ENCODE results near the gene DGCR2.
"Not testable (repeated sequence)": the region's sequence is repeated elsewhere in the genome, so short reads cannot be mapped to it uniquely, and the experiment has no call there.

DGCR2 gene

GRCh38 chr22:18992543-18993198 lies 129.5 kb downstream of the DGCR2 start:
- Histone ChIP-seq H3K9me3 (ENCODE audit: insufficient read depth, low read depth, low read length) (no peaks in the 10 kb centered on the region), H3K27ac (ENCODE audit: low read depth, low read length) (no peak overlapping the region), H3K4me3 (ENCODE audit: low read length) (no peak overlapping the region), H3K36me3 (ENCODE audit: insufficient read depth, low read length) (no peaks in the 10 kb centered on the region), H3K4me1 (ENCODE audit: insufficient read depth, low read length) (no peaks in the 10 kb centered on the region; the same call in 1 of the 2 replicates), H3K27me3 (ENCODE audit: insufficient read depth, low read length) (no peaks in the 10 kb centered on the region), H3K9ac (ENCODE audit: low read depth, low read length) (no peak overlapping the region)
- WGBS = 96% methylated on average over 10 of the region's 10 CpGs

GRCh38 chr22:18991821-18992442 lies 130.3 kb downstream of the DGCR2 start:
- no peak overlapping the region for H3K4me3 ChIP-seq (ENCODE audit: low read length)
- WGBS = 97% methylated on average over 33 of the region's 33 CpGs

GRCh38 chr22:18991138-18991432 lies 131.1 kb downstream of the DGCR2 start:
- Histone ChIP-seq H3K27me3 (ENCODE audit: insufficient read depth, low read length) (no peaks in the 10 kb centered on the region), H3K4me3 (ENCODE audit: low read length) (no peak overlapping the region), H3K4me1 (ENCODE audit: insufficient read depth, low read length) (no peaks in the 10 kb centered on the region; the same call in 1 of the 2 replicates), H3K36me3 (ENCODE audit: insufficient read depth, low read length) (no peaks in the 10 kb centered on the region), H3K27ac (ENCODE audit: low read depth, low read length) (no peak overlapping the region), H3K9ac (ENCODE audit: low read depth, low read length) (no peak overlapping the region), H3K9me3 (ENCODE audit: insufficient read depth, low read depth, low read length) (no peaks in the 10 kb centered on the region)
- WGBS = 95% methylated on average over 7 of the region's 7 CpGs

More at GRCh38 chr22:18991821-18992442, 130.3 kb downstream of the DGCR2 start:
- H3K27ac ChIP-seq (ENCODE audit: low read depth, low read length) = no peak overlapping the region
- H3K27me3 ChIP-seq (ENCODE audit: insufficient read depth, low read length) = no peaks in the 10 kb centered on the region
- H3K4me1 ChIP-seq (ENCODE audit: insufficient read depth, low read length) = no peaks in the 10 kb centered on the region; the same call in 1 of the 2 replicates
- no peaks in the 10 kb centered on the region for H3K36me3 ChIP-seq (ENCODE audit: insufficient read depth, low read length)
- no peak overlapping the region for H3K9ac ChIP-seq (ENCODE audit: low read depth, low read length)
- H3K9me3 ChIP-seq (ENCODE audit: insufficient read depth, low read depth, low read length) = no peaks in the 10 kb centered on the region

GRCh38 chr22:18990355-18991137 lies 131.7 kb downstream of the DGCR2 start:
- H3K4me3 ChIP-seq (ENCODE audit: low read length) = no peak overlapping the region
- no peaks in the 10 kb centered on the region for H3K9me3 ChIP-seq (ENCODE audit: insufficient read depth, low read depth, low read length)
- no peak overlapping the region for H3K9ac ChIP-seq (ENCODE audit: low read depth, low read length)
- H3K27ac ChIP-seq (ENCODE audit: low read depth, low read length) = no peak overlapping the region
- H3K4me1 ChIP-seq (ENCODE audit: insufficient read depth, low read length) = no peaks in the 10 kb centered on the region; the same call in 1 of the 2 replicates
- no peaks in the 10 kb centered on the region for H3K27me3 ChIP-seq (ENCODE audit: insufficient read depth, low read length)
- WGBS = 94% methylated on average over 23 of the region's 23 CpGs
- H3K36me3 ChIP-seq (ENCODE audit: insufficient read depth, low read length) = no peaks in the 10 kb centered on the region

GRCh38 chr22:18988958-18989357 lies 133.3 kb downstream of the DGCR2 start:
- Histone ChIP-seq H3K9me3 (ENCODE audit: insufficient read depth, low read depth, low read length) (no peaks in the 10 kb centered on the region), H3K27ac (ENCODE audit: low read depth, low read length) (no peak overlapping the region), H3K4me1 (ENCODE audit: insufficient read depth, low read length) (no peaks in the 10 kb centered on the region), H3K36me3 (ENCODE audit: insufficient read depth, low read length) (no peaks in the 10 kb centered on the region), H3K27me3 (ENCODE audit: insufficient read depth, low read length) (no peaks in the 10 kb centered on the region), H3K4me3 (ENCODE audit: low read length) (no peak overlapping the region), H3K9ac (ENCODE audit: low read depth, low read length) (no peak overlapping the region)
- WGBS = 93% methylated on average over 3 of the region's 4 CpGs

GRCh38 chr22:18987765-18988164 lies 134.4 kb downstream of the DGCR2 start:
- Histone ChIP-seq H3K9me3 (ENCODE audit: insufficient read depth, low read depth, low read length) (no peaks in the 10 kb centered on the region), H3K9ac (ENCODE audit: low read depth, low read length) (no peak overlapping the region), H3K4me1 (ENCODE audit: insufficient read depth, low read length) (no peaks in the 10 kb centered on the region), H3K4me3 (ENCODE audit: low read length) (no peak overlapping the region), H3K27me3 (ENCODE audit: insufficient read depth, low read length) (no peaks in the 10 kb centered on the region), H3K27ac (ENCODE audit: low read depth, low read length) (no peak overlapping the region), H3K36me3 (ENCODE audit: insufficient read depth, low read length) (no peaks in the 10 kb centered on the region)
- WGBS = 43% methylated on average over 13 of the region's 13 CpGs

- H3K36me3 ChIP-seq (ENCODE audit: insufficient read depth, low read length); H3K9me3 ChIP-seq (ENCODE audit: insufficient read depth, low read depth, low read length); H3K9ac ChIP-seq (ENCODE audit: low read depth, low read length); H3K27me3 ChIP-seq (ENCODE audit: insufficient read depth, low read length); H3K4me3 ChIP-seq (ENCODE audit: low read length); H3K4me1 ChIP-seq (ENCODE audit: insufficient read depth, low read length); H3K27ac ChIP-seq (ENCODE audit: low read depth, low read length): not testable (repeated sequence)
- WGBS = 82% methylated on average over 5 of the region's 5 CpGs
These were observed 135.1 kb downstream of the DGCR2 start for GRCh38 chr22:18987114-18987513.
